ENCODE results near the gene ZNF117. TPM values are rescaled to one million over a fixed set of nuclear protein-coding genes. Genes with fewer than 3 reads are reported as not detected.
"Not testable (repeated sequence)": the region's sequence is repeated elsewhere in the genome, so short reads cannot be mapped to it uniquely, and the experiment has no call there.

Gene ZNF117
- total RNA-seq, 1 donor from 2014 or later: 34.0 TPM

GRCh38 chr7:64978497-64979203 lies 12.2 kb downstream of the ZNF117 start:
- Mint-ChIP-seq H3K27ac (ENCODE audit: unreplicated experiment) (no peak overlapping the region), H3K4me3 (ENCODE audit: unreplicated experiment) (no peak overlapping the region), H3K4me1 (ENCODE audit: low read depth, unreplicated experiment) (no peaks in the 10 kb centered on the region), H3K9me3 (ENCODE audit: unreplicated experiment) (peaks cover 19% of the 10 kb centered on the region), H3K36me3 (ENCODE audit: unreplicated experiment) (peaks cover 69% of the 10 kb centered on the region), H3K27me3 (ENCODE audit: unreplicated experiment) (no peaks in the 10 kb centered on the region)
- no peak for DNase-seq
- TF ChIP-seq, protein P1, sequence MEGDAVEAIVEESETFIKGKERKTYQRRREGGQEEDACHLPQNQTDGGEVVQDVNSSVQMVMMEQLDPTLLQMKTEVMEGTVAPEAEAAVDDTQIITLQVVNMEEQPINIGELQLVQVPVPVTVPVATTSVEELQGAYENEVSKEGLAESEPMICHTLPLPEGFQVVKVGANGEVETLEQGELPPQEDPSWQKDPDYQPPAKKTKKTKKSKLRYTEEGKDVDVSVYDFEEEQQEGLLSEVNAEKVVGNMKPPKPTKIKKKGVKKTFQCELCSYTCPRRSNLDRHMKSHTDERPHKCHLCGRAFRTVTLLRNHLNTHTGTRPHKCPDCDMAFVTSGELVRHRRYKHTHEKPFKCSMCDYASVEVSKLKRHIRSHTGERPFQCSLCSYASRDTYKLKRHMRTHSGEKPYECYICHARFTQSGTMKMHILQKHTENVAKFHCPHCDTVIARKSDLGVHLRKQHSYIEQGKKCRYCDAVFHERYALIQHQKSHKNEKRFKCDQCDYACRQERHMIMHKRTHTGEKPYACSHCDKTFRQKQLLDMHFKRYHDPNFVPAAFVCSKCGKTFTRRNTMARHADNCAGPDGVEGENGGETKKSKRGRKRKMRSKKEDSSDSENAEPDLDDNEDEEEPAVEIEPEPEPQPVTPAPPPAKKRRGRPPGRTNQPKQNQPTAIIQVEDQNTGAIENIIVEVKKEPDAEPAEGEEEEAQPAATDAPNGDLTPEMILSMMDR (IDR thresholded peaks at IDR 0.05; ENCODE audit: partially characterized antibody, unreplicated experiment): no peak

DNA sequence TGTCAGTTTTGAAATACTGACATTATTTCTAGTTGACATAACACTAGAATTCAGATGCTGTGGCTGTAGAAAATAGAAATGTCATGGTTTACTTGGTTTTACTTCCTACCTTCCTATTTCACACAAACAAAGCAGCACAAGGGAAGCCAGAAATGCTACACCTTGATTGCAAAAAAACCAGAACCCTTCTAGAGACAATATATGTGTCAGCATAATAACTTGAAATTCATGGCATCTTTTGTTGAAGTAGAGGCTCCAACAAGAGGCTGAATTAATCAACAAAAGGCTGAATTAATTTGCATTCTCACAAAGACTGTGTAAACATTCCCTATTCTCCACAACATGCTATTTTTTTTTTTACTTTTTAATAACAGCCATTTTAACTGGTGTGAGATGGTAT lies 25.2 kb downstream of the ZNF117 start:
- Mint-ChIP-seq H3K27ac (ENCODE audit: unreplicated experiment) (no peak overlapping the region), H3K27me3 (ENCODE audit: unreplicated experiment) (peaks cover 5% of the 10 kb centered on the region), H3K9me3 (ENCODE audit: unreplicated experiment) (peaks cover 16% of the 10 kb centered on the region)

DNA sequence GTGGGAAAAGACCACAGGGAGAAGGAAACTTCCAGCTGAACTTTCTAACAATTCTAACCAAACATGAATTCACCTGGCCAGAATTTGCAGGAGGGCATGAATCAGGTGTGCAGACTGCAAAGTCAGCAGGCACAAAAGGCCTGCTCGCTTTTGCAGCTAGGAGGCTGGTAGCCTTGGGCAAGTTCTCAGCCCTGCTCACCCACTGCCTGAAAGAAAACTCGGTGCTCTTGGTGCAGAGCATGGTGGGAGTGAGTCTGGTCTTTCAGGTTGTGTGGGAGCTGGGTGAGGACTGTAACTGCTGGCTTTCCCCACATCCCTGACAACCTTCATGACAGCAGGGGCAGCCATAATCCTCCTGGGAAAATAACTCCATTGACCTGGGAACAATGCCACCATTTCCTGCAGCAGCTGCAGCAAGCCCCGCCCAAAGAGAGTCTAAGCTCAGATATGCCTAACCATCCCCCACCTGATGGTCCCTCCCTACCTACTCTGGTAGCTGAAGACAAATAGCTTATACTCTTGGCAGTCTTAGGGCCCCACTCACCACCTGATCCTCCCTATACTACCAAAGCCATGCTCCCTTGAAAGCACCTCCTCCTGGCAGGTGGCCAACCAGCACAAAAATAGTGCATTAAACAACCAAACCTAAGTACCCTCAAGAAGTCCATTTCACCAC lies 31.6 kb downstream of the ZNF117 start:
- Mint-ChIP-seq H3K4me1 (ENCODE audit: low read depth, unreplicated experiment) (no peaks in the 10 kb centered on the region), H3K4me3 (ENCODE audit: unreplicated experiment) (no peak overlapping the region), H3K27me3 (ENCODE audit: unreplicated experiment) (peaks cover 4% of the 10 kb centered on the region), H3K9me3 (ENCODE audit: unreplicated experiment) (peaks cover under 1% of the 10 kb centered on the region), H3K27ac (ENCODE audit: unreplicated experiment) (no peak overlapping the region), H3K36me3 (ENCODE audit: unreplicated experiment) (peaks cover 11% of the 10 kb centered on the region)
- TF ChIP-seq, protein P1 (IDR thresholded peaks at IDR 0.05; ENCODE audit: partially characterized antibody, unreplicated experiment): no peak
- DNase-seq: no peak

More for the DNA sequence above, 25.2 kb downstream of the ZNF117 start:
- TF ChIP-seq, protein P1 (IDR thresholded peaks at IDR 0.05; ENCODE audit: partially characterized antibody, unreplicated experiment): no peak
- DNase-seq: no peak
- Mint-ChIP-seq H3K36me3 (ENCODE audit: unreplicated experiment) (peaks cover 8% of the 10 kb centered on the region), H3K4me3 (ENCODE audit: unreplicated experiment) (no peak overlapping the region), H3K4me1 (ENCODE audit: low read depth, unreplicated experiment) (no peaks in the 10 kb centered on the region)

GRCh38 chr7:64951250-64951848 lies 39.5 kb downstream of the ZNF117 start:
- no peak overlapping the region for H3K4me3 Mint-ChIP-seq (ENCODE audit: unreplicated experiment)
- DNase-seq: no peak
- H3K27ac Mint-ChIP-seq (ENCODE audit: unreplicated experiment): no peak overlapping the region
- peaks cover 7% of the 10 kb centered on the region for H3K9me3 Mint-ChIP-seq (ENCODE audit: unreplicated experiment)
- no peaks in the 10 kb centered on the region for H3K4me1 Mint-ChIP-seq (ENCODE audit: low read depth, unreplicated experiment)
- H3K27me3 Mint-ChIP-seq (ENCODE audit: unreplicated experiment): peaks cover 8% of the 10 kb centered on the region
- TF ChIP-seq, protein P1 (IDR thresholded peaks at IDR 0.05; ENCODE audit: partially characterized antibody, unreplicated experiment): peak; percentile 83
- H3K36me3 Mint-ChIP-seq (ENCODE audit: unreplicated experiment): peaks cover 3% of the 10 kb centered on the region

DNA sequence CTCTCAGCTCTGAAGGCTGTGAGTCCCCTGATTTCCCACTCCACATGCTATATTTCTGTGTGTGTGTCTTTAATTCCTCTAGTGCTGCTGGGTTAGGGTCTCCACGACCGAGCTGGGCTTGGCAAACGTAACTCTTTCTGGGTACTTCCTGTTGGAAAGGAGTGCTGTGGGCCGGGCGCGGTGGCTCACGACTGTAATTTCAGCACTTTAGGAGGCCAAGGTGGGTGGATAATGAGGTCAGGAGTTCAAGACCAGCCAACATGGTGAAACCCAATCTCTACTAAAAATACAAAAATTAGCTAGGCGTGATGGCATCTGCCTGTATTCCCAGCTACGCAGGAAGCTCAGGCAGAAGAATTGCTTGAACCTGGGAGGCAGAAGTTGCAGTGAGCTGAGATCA lies 40.2 kb downstream of the ZNF117 start:
- H3K4me1 Mint-ChIP-seq (ENCODE audit: low read depth, unreplicated experiment); H3K27ac Mint-ChIP-seq (ENCODE audit: unreplicated experiment); DNase-seq; H3K4me3 Mint-ChIP-seq (ENCODE audit: unreplicated experiment); H3K9me3 Mint-ChIP-seq (ENCODE audit: unreplicated experiment); H3K36me3 Mint-ChIP-seq (ENCODE audit: unreplicated experiment); H3K27me3 Mint-ChIP-seq (ENCODE audit: unreplicated experiment): not testable (repeated sequence)

GRCh38 chr7:64948774-64949173 lies 42.1 kb downstream of the ZNF117 start:
- not testable (repeated sequence) for H3K27ac Mint-ChIP-seq (ENCODE audit: unreplicated experiment); DNase-seq; H3K27me3 Mint-ChIP-seq (ENCODE audit: unreplicated experiment); H3K36me3 Mint-ChIP-seq (ENCODE audit: unreplicated experiment); H3K9me3 Mint-ChIP-seq (ENCODE audit: unreplicated experiment); H3K4me3 Mint-ChIP-seq (ENCODE audit: unreplicated experiment); H3K4me1 Mint-ChIP-seq (ENCODE audit: low read depth, unreplicated experiment)

Measured in glutamatergic neuron (in vitro differentiated cells).